Fibroblast of lung (primary cell): ENCODE results near the gene C11orf24.

Source experiments
- EZH2 ChIP-seq: IDR thresholded peaks from 2 replicates; pipeline ENCODE4 v1.5.1; 2012; ENCODE audit warnings: low read length, control low read depth, mild to moderate bottlenecking; ENCODE audit errors: missing control alignments
- TF ChIP-seq, protein P1 (sequence below), 2 donors: IDR thresholded peaks in 1 of 2; conservative IDR thresholded peaks in 1 of 2; 1 replicate in 1 of 2; 2 replicates in 1 of 2; pipeline ENCODE4 v1.5.1; 2011 to 2012; ENCODE audit warnings: low read length in 2 of 2, control low read depth in 1 of 2, inconsistent platforms in 1 of 2, low read depth in 1 of 2, mild to moderate bottlenecking in 1 of 2

DNA sequence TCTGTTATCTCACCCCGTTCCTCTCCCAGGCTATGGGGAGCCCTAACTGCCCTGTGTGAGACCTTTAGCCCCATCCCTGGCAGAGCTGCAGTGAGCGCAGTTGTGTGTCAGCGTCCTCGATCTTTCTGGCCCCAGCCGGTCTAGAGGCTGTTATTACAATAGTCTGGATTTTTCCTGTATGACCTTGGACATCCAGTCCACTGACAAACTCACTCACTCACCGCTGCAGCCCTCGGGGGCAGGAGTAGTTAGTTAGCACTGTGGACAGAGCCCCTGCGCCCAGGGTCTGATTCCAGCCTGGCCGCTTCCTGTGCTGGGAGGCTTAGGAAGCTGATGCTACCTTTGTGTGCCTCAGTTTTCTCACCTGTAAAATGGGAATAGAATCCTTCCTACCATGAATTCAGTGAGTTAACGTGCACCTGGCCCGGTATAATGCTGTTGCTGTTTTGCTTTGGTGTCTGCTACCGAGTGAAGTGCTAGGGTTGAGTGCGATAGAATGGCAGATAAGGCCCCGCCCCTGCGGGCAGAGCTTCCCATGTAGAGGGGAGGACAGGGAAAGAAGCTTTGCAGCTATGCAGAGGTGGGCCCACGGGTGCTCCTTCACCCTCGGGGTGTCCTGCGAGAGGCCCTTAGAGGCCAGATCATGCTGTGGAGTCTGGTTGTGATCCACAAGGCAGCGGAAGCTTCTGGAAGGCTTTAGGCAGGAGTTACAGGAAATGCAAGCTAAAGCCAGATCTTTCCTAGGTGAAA lies 43.6 kb upstream of the C11orf24 start:
- TF ChIP-seq, protein P1, sequence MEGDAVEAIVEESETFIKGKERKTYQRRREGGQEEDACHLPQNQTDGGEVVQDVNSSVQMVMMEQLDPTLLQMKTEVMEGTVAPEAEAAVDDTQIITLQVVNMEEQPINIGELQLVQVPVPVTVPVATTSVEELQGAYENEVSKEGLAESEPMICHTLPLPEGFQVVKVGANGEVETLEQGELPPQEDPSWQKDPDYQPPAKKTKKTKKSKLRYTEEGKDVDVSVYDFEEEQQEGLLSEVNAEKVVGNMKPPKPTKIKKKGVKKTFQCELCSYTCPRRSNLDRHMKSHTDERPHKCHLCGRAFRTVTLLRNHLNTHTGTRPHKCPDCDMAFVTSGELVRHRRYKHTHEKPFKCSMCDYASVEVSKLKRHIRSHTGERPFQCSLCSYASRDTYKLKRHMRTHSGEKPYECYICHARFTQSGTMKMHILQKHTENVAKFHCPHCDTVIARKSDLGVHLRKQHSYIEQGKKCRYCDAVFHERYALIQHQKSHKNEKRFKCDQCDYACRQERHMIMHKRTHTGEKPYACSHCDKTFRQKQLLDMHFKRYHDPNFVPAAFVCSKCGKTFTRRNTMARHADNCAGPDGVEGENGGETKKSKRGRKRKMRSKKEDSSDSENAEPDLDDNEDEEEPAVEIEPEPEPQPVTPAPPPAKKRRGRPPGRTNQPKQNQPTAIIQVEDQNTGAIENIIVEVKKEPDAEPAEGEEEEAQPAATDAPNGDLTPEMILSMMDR (conservative IDR thresholded peaks at IDR 0.05 in 1 of 2, IDR thresholded peaks at IDR 0.05 in 1 of 2; ENCODE audit: low read depth in 1 of 2, low read length in 2 of 2): no peak
- no peak for TF ChIP-seq EZH2
